Suprapubic skin (tissue), 3 donors: ENCODE data around the gene NINL.

Source experiments
- EP300 ChIP-seq: sonication (generic); formaldehyde crosslinking; IDR thresholded peaks from one replicate; pipeline ENCODE4 v1.6.1; 2017; ENCODE audit warnings: antibody characterized with exemption
- POLR2A ChIP-seq, 2 donors: fragments of 450-650 bp; IDR thresholded peaks; one replicate each; pipeline ENCODE4 v1.6.1; 2017; ENCODE audit warnings: antibody characterized with exemption in 2 of 2, mild to moderate bottlenecking in 2 of 2, moderate library complexity in 2 of 2
- TF ChIP-seq, protein P1 (sequence below), 2 donors: fragments of 200-600 bp in 1 of 2; fragments of 450-650 bp in 1 of 2; sonication (generic) in 1 of 2; IDR thresholded peaks; one replicate each; pipeline ENCODE4 v1.5.1; 2016 to 2019; ENCODE audit warnings: antibody characterized with exemption in 2 of 2, mild to moderate bottlenecking in 1 of 2, moderate library complexity in 1 of 2

- TF ChIP-seq POLR2A (IDR thresholded peaks at IDR 0.05) (no peak), EP300 (no peak)
- TF ChIP-seq, protein P1, sequence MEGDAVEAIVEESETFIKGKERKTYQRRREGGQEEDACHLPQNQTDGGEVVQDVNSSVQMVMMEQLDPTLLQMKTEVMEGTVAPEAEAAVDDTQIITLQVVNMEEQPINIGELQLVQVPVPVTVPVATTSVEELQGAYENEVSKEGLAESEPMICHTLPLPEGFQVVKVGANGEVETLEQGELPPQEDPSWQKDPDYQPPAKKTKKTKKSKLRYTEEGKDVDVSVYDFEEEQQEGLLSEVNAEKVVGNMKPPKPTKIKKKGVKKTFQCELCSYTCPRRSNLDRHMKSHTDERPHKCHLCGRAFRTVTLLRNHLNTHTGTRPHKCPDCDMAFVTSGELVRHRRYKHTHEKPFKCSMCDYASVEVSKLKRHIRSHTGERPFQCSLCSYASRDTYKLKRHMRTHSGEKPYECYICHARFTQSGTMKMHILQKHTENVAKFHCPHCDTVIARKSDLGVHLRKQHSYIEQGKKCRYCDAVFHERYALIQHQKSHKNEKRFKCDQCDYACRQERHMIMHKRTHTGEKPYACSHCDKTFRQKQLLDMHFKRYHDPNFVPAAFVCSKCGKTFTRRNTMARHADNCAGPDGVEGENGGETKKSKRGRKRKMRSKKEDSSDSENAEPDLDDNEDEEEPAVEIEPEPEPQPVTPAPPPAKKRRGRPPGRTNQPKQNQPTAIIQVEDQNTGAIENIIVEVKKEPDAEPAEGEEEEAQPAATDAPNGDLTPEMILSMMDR (IDR thresholded peaks at IDR 0.05): no peak
Observed at GRCh38 chr20:25447671-25448070, 137.7 kb downstream of the NINL start.
